ENCODE results near the gene DPF3. TPM values are rescaled to one million over a fixed set of nuclear protein-coding genes. Genes with fewer than 3 reads are reported as not detected.

The DPF3 gene
- total and polyA plus RNA-seq, 2 donors (not counting 1 experiment from before 2014, with no cell fraction given) = 7.6 to 13.7 TPM

DNA sequence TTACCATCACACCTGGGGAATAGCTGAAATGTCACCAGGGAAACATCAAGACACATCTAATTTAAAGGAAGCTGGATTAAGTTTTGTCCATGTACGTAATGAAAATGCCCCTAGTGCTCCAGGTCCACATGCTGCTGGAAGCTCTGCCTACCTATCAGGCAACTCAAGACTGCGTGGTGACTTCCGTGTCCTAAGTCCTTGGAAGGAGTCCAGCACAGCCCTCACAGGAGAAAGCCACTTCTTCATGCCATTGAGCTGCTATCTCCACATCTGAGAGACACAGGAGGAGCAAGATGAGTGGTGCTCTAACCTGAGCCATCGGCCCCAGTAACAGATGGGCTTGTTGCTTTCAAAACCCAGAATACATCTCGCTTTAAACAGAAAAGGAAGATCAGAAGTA, 316.4 kb downstream of the DPF3 start:
- Histone ChIP-seq H3K4me2 (ENCODE audit: extremely low read depth, insufficient read depth, low read length) (no peak overlapping the region), H3K9me3 (ENCODE audit: control insufficient read depth, insufficient read depth, low read depth, low read length) (no peaks in the 10 kb centered on the region), H3K9ac (ENCODE audit: insufficient read depth, low read length) (no peak overlapping the region), H3K79me2 (ENCODE audit: control insufficient read depth, insufficient read depth, low read length) (no peaks in the 10 kb centered on the region), H2AFZ (ENCODE audit: low read length) (no peak overlapping the region), H3K4me1 (ENCODE audit: control insufficient read depth, extremely low read depth, insufficient read depth, low read length) (no peaks in the 10 kb centered on the region), H3K36me3 (ENCODE audit: control insufficient read depth, insufficient read depth, low read length) (no peaks in the 10 kb centered on the region), H3K4me3 (replicated peaks in 1 of 4; ENCODE audit: control extremely low read depth in 1 of 4, insufficient read depth in 1 of 4, low read depth in 3 of 4, low read length in 4 of 4) (no peak overlapping the region), H3K27ac (ENCODE audit: insufficient read depth, low read length) (no peak overlapping the region), H3K27me3 (ENCODE audit: control insufficient read depth, insufficient read depth, low read length) (peaks cover 6% of the 10 kb centered on the region), H4K20me1 (ENCODE audit: control insufficient read depth, extremely low read depth, insufficient read depth, low read length) (no peaks in the 10 kb centered on the region)
- DNase-seq (ENCODE audit: low read depth in 2 of 2) = no peak
- peak; percentile 44 for TF ChIP-seq EZH2 (IDR thresholded peaks at IDR 0.05; ENCODE audit: low read length, missing control alignments)
- TF ChIP-seq, protein P1, sequence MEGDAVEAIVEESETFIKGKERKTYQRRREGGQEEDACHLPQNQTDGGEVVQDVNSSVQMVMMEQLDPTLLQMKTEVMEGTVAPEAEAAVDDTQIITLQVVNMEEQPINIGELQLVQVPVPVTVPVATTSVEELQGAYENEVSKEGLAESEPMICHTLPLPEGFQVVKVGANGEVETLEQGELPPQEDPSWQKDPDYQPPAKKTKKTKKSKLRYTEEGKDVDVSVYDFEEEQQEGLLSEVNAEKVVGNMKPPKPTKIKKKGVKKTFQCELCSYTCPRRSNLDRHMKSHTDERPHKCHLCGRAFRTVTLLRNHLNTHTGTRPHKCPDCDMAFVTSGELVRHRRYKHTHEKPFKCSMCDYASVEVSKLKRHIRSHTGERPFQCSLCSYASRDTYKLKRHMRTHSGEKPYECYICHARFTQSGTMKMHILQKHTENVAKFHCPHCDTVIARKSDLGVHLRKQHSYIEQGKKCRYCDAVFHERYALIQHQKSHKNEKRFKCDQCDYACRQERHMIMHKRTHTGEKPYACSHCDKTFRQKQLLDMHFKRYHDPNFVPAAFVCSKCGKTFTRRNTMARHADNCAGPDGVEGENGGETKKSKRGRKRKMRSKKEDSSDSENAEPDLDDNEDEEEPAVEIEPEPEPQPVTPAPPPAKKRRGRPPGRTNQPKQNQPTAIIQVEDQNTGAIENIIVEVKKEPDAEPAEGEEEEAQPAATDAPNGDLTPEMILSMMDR (conservative IDR thresholded peaks at IDR 0.05 in 1 of 2, IDR thresholded peaks at IDR 0.05 in 1 of 2; ENCODE audit: low read depth in 1 of 2, low read length in 2 of 2) = no peak

DNA sequence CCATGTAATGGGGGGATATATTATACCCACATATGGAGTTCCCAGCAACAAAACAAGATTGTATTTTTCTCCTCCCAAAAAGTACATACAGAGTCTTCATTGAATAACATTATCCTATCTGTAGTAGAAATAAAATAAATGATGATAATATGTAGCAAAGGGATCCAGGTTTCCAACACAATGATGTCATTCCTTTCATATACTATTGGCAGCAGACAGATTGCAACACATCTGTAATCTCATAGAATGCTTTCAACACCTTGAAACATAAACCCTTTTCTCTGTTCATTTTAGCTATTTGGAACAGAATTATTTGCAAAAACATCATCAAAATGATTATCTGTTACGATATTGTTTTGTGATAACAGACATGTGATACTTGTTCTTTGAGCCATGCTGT, 317.6 kb downstream of the DPF3 start:
- Histone ChIP-seq H3K27ac (ENCODE audit: insufficient read depth, low read length) (no peak overlapping the region), H3K9ac (ENCODE audit: insufficient read depth, low read length) (no peak overlapping the region), H3K9me3 (ENCODE audit: control insufficient read depth, insufficient read depth, low read depth, low read length) (no peaks in the 10 kb centered on the region), H3K4me2 (ENCODE audit: extremely low read depth, insufficient read depth, low read length) (no peak overlapping the region), H3K79me2 (ENCODE audit: control insufficient read depth, insufficient read depth, low read length) (no peaks in the 10 kb centered on the region), H3K27me3 (ENCODE audit: control insufficient read depth, insufficient read depth, low read length) (peaks cover 6% of the 10 kb centered on the region), H2AFZ (ENCODE audit: low read length) (no peak overlapping the region), H3K36me3 (ENCODE audit: control insufficient read depth, insufficient read depth, low read length) (no peaks in the 10 kb centered on the region), H3K4me3 (replicated peaks in 1 of 4; ENCODE audit: control extremely low read depth in 1 of 4, insufficient read depth in 1 of 4, low read depth in 3 of 4, low read length in 4 of 4) (no peak overlapping the region), H4K20me1 (ENCODE audit: control insufficient read depth, extremely low read depth, insufficient read depth, low read length) (no peaks in the 10 kb centered on the region), H3K4me1 (ENCODE audit: control insufficient read depth, extremely low read depth, insufficient read depth, low read length) (no peaks in the 10 kb centered on the region)
- no peak for DNase-seq (ENCODE audit: low read depth in 2 of 2)
- TF ChIP-seq, protein P1 (conservative IDR thresholded peaks at IDR 0.05 in 1 of 2, IDR thresholded peaks at IDR 0.05 in 1 of 2; ENCODE audit: low read depth in 1 of 2, low read length in 2 of 2) = no peak
- no peak for TF ChIP-seq EZH2 (IDR thresholded peaks at IDR 0.05; ENCODE audit: low read length, missing control alignments)

DNA sequence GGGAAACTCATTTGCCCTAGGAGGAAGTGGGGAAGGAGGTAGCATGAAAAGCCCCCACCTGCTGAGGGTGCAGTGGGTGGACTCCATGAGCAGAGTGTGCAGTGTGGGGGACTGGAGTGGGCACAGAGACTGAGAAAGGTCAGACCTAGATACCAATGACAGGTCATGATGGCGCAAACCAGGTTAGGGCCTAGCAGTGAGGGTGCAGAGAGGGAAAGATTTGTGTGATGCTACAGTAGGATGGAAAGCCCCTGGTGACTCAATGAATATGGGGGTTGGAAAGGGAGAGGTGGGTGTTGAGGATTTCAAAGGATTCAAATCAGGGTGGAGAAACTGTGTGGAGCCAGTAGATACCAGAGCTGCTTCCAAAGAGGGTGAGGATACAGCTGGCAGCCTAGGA, 319.2 kb downstream of the DPF3 start:
- TF ChIP-seq, protein P1 (conservative IDR thresholded peaks at IDR 0.05 in 1 of 2, IDR thresholded peaks at IDR 0.05 in 1 of 2; ENCODE audit: low read depth in 1 of 2, low read length in 2 of 2) = no peak
- TF ChIP-seq EZH2 (IDR thresholded peaks at IDR 0.05; ENCODE audit: low read length, missing control alignments) = no peak
- DNase-seq (ENCODE audit: low read depth in 2 of 2) = no peak

More for the DNA sequence above, 319.2 kb downstream of the DPF3 start:
- Histone ChIP-seq H3K4me3 (replicated peaks in 1 of 4; ENCODE audit: control extremely low read depth in 1 of 4, insufficient read depth in 1 of 4, low read depth in 3 of 4, low read length in 4 of 4) (no peak overlapping the region), H3K27ac (ENCODE audit: insufficient read depth, low read length) (no peak overlapping the region), H3K4me2 (ENCODE audit: extremely low read depth, insufficient read depth, low read length) (no peak overlapping the region), H2AFZ (ENCODE audit: low read length) (no peak overlapping the region), H3K4me1 (ENCODE audit: control insufficient read depth, extremely low read depth, insufficient read depth, low read length) (no peaks in the 10 kb centered on the region), H4K20me1 (ENCODE audit: control insufficient read depth, extremely low read depth, insufficient read depth, low read length) (no peaks in the 10 kb centered on the region), H3K27me3 (ENCODE audit: control insufficient read depth, insufficient read depth, low read length) (peaks cover 6% of the 10 kb centered on the region), H3K79me2 (ENCODE audit: control insufficient read depth, insufficient read depth, low read length) (no peaks in the 10 kb centered on the region), H3K9ac (ENCODE audit: insufficient read depth, low read length) (no peak overlapping the region), H3K9me3 (ENCODE audit: control insufficient read depth, insufficient read depth, low read depth, low read length) (no peaks in the 10 kb centered on the region), H3K36me3 (ENCODE audit: control insufficient read depth, insufficient read depth, low read length) (no peaks in the 10 kb centered on the region)

Data from fibroblast of lung (primary cell).